HG03159 (cell line): ENCODE measurements around the gene GCNT4.

Experiments
- ATAC-seq: cut with Tn5 transposase; IDR thresholded peaks from one replicate; pipeline ENCODE4 v1.9.1; 2021; ENCODE audit warnings: mild to moderate bottlenecking, moderate library complexity; ENCODE audit not compliant: unreplicated experiment

GCNT4 gene

DNA sequence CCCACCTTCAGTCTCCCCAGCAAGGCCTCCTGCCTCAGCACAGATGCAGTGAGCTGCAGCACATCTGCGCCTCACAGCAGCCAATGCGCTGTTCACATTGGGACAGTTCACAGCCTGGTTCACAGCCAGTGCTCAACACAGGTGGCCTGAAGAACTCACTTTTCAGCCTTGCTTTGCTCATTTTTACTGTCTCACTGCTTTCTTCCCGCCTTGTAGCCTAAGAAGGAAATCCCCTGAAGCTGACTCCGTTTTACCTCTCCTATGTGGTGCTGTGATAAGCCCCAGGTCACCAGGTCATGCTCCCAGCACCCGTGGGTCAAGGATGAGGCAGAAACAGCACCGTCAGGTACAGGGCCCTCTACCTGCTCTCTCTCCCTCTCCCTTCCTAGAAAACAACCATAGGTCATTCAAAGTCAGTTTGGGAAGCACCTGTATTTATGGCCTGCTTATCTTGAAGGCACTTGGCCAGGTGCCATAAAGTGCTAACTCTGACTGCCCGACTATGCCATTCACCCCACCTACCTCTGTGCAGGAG is 1.1 kb downstream of the GCNT4 start:
- ATAC-seq: no peak

DNA sequence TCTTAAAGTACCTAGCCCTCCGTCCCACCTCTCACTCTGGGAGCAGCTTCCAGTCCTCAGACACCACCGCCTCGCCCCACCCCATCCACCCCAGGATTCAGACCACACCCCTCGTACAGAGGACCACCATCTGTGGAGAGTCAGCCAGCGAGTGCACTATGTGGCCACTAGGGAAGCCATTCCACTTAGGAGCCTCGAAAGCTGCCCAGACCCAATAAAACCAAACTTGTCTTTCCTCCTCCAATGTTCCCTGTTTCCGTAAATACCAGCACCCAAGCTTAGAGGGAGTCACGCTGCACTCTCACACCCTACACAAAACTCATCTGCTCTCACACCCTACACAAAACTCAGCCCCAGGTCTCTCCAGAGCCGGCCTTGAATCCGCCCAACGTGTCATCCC is 1.9 kb downstream of the GCNT4 start:
- no peak for ATAC-seq

DNA sequence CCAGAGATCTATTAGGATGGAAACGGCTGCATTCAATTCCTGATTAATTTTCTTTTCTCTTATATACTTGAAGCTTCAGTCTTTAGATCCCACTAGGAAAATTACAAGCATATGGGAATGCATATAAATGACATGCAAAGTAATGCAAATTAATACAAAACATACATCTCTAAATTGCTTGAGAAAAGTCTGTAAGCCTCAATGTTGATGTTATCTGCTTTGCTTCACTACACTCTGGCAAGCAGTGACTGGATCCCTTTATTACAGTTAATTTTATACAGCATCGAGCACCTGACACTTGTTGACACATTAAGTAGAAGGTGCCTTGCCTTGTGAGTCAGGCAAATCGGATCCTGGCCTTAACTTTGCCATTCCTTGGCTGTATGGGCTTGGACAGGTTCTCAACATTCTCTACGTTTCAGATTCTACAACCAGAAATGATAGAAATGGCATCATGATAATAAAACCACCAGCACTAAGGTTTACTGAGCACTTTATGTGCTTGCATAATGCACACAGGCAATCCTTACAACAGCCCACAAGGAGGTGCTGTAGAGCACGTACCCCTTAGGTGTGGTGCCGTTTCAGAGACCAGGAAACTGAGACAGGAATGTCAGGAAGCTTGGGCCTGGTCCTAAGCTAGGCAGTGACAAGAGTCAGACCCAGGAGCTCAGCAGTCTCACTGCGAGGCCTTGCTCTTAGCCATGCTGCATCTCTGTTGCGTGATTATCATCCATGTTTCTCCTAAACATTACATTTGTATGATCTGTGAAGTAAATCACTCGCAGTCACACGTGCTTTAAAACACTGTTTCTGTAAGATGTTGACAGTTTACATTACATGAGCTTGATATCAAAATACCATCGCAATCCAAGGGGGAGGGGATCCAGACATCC is 2.7 kb downstream of the GCNT4 start:
- peak; percentile 40 for ATAC-seq

DNA sequence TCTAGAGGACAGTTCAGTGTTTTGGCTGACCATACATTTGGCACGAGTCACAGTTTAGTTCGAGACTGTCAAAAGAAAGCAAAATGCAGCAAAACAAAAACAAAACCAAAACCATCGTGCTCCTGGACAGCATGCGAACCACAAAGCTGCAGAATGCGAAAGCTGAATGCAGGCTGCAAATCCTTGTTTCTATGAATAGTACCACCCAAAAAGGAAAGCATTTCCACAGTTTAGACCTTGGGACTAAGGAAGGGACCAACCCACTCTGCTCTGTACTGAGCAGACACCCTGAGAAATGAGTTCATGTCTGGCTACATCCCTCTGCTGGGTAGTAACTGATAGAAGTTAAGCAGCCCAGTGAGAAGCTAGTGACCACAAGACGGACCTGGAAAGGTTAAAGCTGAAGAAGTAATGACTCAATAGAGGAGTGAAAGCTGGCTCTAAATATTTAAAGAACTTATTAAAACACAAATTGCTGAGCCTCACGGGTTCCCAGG is 3.9 kb downstream of the GCNT4 start:
- ATAC-seq: no peak

DNA sequence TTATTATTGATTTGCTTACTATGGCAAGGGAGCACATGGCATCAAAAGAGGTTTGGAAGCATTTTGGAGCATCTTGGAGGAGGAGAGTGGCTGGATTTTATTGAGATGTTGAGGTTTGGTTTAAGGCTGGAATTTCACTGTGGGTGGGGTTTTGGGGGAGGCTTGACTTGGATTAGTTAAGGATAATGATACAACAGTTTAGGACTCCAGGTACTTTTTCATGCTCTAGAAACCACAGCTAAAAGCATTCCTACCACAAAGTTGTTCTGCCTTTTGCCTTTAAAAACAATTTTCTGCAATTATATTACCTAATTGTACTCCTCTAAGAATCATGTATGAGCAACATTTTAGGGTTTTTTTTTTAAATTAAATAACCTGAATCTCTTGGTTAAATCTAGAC is 5.0 kb downstream of the GCNT4 start:
- ATAC-seq: no peak

DNA sequence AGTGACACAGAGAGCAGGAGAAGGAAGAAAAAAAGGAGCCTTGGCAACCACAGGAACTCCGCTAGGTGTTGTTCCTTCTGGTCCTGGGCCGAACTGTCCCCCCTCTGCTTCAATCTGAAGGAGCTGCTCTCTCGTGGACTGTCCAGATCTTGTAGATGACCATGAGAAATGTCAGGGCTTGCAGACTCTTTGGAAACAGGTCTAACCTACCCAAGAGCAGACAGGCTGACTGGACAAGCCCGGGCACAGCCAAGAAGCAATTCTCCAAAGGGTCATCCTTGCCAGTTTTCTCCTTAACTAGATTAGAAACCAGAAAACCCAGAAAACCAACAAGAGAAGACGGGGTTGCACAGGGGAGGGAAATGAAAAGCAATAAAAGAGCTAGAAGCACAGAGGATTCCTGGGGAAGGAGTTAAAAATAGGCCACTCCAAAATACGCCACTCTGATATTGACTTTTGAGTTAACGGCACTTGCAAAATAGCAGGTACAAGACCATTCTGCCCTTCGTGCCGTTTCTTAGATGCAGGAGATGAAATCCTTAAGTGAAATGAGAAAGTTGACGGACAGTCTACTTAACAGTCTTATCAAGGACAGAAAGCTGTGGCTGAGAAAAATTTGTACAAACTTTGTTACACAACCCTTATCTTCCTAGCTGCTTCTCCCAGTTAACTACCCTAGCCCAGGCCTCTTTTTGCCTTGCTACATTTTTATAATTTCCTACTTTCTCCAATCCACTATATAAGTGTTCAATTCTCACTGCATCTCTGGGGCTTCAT is 5.8 kb downstream of the GCNT4 start:
- no peak for ATAC-seq

DNA sequence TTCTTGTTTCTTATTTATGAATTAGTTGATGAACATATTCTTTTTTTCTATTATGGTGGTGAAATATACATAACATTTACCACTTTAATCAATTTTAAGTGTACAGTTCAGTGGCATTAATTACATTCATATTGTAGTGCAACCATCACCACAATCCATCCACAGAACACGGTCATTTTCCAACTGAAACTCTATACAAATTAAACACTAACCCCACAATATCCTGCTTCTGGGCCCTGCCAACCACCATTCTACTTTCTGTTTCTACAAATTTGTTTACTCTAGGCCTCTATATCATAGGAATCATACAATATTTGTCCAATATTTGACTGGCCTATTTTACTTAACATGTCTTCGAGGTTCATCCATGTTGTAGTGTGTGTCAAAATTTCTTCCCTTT is 7.3 kb downstream of the GCNT4 start:
- no peak for ATAC-seq

DNA sequence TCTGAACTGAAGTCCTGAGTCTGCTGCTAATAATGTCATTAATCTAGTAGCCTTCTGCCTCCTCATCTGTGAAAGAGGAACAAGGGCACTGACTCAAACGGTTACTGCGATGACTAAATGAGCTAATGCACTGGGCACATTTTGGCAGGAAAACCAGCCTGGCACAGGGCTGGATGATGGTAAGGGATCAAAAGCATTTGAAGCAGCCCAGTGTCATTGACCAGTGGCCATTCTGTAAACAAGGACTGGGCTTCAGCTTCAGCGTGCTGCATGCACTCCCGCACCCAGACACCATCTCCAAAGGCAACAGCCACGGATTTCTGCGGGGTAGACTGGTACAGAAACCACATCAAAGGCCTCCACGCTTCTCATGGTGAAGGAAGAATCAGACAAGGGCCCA is 8.0 kb downstream of the GCNT4 start:
- no peak for ATAC-seq

DNA sequence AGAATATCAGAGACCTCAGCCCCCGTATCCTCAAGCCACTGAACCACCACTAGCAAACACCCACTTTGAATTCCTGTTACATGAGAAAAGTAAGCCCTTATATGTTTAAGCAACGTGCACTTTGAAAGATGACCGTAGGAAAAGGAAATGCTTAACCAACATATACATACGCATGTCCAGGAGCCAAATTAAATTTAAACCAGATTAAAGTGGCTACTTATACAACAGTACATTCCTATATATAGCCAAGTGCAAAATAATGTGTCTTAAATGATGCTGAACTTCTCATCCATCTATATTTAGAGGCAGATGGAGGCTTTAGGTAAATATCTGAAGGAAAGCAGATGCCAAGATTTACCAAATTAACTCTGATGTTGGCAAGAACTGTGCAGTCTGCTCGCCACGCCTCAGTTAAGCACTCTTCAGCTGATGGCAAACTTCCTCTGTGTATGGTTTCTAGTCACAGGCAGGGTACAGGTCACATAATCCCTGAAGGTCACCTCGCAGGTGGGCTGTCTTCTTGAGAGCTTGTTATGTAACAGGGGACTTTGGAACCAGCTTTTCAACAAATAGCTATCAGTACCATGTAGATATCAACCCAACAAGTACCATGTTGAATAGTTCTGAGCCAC is 8.6 kb downstream of the GCNT4 start:
- no peak for ATAC-seq

DNA sequence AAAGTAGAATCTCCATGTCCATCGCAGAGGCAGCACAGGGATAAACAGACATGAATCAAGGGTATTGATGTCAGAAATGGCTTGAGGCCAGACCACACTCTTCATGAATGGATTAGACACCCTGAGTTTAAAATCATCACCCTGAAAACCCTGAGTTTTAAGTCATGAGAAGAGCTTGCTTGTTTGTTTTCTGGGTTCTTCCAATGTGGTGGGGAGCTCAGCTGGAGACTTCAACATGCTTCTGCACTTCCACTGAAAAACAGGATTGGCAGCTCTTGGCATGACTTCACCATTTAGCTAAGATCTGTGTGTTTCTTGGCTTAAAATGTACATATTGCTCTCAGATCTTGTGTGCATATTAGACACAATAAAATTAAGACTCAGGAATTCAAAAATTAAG is 9.8 kb downstream of the GCNT4 start:
- no peak for ATAC-seq

DNA sequence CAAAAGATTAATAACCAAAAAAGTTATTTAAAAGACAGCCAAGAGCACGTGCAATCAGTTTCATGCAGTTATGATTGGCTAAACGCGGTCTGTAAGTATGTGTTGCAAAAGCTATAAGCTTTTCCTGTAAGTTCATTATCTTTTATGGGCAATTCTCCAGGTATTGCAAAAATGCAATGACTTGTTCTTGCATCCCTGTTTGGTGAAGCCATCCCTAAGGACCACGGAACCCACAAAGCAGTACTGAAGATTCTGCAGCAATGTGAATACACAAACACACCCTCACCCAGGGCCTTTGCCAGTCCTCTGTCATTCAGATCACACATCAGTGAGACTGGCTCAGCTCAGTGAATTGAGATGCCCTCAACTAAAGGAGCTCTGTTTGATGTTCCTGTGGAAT is 11.4 kb downstream of the GCNT4 start:
- ATAC-seq: no peak

DNA sequence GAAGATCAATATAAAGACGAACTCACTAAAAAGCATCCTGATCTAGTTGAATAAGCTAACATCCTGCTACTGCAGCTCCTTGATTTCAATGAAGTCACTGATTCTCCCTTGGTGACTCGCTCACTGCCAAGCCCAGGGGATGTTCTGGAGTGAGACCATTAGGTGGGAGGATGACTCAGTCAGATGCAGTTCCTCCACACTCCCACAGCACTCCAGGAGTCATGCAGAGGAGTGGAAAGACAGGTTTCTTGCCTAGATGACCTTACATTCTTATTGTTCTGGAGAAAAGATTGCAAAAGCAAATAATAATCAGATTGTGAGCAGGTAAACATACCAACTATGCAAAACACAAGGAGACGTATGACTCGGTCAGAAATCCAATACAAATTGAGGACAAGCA is 15.3 kb downstream of the GCNT4 start:
- ATAC-seq: no peak

DNA sequence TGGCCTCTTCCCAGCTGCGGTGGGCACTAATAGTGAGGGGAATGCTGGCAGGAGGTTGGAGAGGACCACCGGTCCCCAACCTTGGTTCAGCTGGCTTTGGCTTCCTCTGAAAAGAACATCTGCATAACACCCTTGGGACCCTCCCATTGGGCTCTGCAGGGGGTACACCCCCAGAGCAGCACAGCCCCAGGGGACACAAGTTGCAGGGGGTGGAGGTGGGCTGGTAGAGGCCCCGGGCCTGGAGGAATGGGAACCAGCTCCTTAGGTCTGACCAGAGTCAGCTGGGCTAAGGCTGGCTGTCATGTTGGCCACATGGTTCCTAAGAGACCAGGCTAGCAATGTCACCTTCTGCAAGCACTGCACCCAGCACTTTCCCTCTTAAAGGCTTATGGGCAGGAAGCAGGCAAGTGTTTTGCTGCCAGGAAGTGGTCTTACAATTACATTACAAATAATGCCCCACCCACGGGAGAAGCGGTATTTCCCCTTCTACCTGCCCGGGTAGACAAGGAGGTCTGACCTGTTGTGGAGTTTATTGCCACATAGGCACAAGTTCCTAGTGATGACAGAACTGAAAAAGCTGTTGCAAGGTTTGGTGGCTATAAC is 18.1 kb downstream of the GCNT4 start:
- no peak for ATAC-seq

DNA sequence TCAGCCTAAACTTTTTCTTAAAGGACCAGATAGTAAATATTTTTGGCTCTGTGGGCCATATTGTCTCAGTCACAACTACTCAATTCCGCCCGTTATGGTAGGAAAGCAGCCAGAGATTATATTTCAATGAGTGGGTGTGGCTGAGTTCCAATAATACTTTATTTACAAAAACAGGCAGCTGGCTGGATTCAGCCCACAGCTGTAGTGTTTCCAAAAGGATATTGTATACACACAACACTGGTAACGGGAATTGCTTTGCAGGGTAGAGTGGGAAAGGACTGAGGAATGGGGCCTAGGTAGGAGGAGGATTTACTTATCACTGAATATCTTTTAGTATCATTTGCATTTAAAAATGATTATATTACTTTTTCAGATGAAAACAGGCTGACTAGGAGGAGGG is 21.0 kb downstream of the GCNT4 start:
- ATAC-seq: no peak

DNA sequence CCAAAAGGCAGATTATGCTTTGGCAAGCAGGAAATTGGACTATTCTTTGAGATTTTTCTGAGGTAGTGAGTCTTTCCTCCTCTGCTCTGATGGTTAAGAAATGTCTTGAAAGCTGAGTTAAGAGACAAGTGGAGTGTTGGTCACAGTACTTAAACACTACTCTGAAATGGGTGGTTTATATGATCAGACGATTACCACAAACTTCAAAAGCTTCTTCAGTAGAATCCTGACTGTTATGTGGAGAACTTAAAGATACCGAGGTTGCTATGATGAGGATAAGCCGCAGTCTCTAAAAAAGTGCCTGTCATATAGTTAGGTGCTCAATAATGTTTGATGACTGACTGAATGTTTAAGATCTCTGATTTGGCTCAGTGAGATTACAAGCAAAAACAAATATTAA is 24.3 kb downstream of the GCNT4 start:
- ATAC-seq: no peak

DNA sequence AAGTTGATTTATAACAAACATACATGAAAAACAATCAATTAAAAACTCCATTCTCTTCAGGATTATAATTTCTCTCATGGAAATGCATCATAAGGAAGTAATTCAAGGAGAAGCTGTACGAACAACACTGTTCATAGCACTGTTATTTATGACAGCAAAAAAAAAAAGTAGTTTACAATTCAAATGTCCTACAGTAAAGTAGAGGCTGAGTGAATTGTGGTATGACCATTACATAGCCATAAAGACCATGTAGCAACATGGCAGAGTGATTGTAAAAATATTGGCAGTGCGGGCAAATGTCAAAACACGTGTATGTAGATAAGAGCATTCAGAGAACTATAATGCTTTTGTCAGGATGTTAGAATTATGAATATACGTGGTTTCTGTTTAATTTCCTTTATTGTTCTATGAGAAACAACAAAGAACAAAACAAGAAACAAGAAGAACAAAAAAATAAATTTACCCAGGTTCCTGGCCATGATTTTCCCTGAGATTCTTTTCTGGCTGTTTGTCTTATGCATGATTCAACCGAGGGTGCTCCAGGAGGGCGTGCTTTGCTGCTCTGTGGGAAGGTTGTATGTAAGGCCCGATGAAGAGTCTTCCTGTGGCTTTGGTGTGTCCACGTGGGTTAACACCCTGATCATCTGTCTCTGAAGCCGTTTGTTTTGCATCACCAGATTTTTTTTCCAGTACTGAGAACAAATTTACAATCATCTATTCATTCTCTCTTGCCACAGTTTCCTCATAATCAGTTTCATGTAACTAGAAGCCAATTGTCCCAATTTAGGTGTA is 28.8 kb downstream of the GCNT4 start:
- ATAC-seq: no peak

DNA sequence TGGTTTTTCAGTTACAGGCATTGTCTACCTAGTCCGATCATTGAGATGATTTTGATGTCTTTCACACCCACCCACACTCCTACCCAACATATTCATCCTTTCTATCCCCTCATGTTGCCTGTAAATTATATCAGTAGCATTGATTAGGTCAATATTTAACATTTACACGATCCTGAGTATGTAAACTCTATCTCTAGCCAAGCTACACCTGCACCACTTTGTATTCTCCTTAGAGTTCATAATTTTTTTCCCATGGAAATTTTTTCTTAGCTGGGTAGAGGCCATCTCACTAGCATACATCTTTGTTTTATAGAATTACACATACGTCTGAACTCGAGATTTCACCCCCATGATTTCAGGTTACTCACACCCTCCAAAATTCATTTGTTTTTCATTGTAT is 30.6 kb downstream of the GCNT4 start:
- ATAC-seq: no peak

DNA sequence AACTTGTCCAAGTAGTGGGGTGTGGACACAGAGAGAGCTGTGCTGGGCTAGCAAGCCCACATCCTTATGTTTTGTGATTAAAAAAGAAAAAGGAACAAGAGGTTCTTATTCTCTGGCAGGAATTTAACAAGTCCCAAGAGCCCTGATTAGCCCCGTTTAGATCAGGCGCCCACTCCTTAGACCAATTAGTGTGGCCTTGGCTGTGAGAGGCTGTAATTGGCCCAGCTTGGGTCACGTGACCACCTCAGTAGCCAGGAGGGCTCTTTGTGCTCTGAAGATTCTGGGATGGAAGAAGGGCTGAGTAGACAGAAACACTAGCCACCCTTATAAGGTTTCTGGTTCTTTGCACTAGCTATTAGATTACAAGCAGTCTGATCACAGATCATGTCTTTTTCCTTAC is 31.1 kb downstream of the GCNT4 start:
- no peak for ATAC-seq

DNA sequence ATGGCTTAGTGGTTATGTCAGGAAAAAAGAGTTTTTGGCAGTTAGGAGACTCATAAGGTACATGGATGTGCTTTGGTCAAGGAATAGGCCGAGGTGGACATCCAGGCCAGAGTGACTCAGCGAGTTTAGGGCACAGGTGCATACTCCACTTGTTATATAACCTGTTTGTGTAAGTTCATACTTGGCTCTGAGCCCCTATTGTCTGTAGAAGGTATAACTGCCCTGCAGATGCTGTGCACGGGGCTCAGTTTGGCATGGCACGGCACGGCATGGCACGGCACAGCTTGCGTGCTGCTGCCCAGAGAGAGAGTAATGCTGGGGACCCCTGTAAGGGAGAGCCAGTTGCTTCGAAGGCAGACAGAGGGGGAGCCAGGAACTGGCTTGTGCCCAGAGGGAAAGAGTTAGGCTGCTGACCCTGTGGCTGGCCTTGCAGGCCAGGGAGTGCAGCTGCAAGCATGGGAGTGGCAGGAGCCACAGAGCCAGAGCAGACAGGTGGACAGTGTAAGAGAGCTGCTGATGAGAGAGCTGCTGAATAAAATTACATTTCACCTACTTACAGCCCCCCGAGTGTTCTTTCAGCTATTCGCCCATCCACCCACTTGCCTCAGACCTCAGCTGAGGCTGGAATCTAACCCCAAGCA is 32.2 kb downstream of the GCNT4 start:
- no peak for ATAC-seq
